PC-9 (cell line): ENCODE data around the gene KLC1.

ENCODE experiments used
- CTCF ChIP-seq: fragments of 200-600 bp; sonication (generic); conservative IDR thresholded peaks from 2 replicates; pipeline ENCODE4 v1.6.1; 2017; ENCODE audit warnings: mixed run types, antibody characterized with exemption, mild to moderate bottlenecking, moderate library complexity
- EZH2 ChIP-seq: fragments of 200-600 bp; sonication (generic); IDR thresholded peaks from 2 replicates; pipeline ENCODE4 v1.8.0; 2017; ENCODE audit warnings: antibody characterized with exemption, low read depth

- TF ChIP-seq CTCF = no peak
- no peak for TF ChIP-seq EZH2
Observed at GRCh38 chr14:103702497-103703432, 73.8 kb downstream of the KLC1 start.
